Activated T-helper 9 cell treated with anti-CD3 and anti-CD28 coated beads, Interleukin-2, amount 50 U/mL, for 16 hours (primary cell): ENCODE data around the gene ZNF433.

ENCODE experiments used
- DNase-seq: peaks from one replicate; pipeline ENCODE4 v3.0.0-alpha.2; 2020; ENCODE audit warnings: low read depth

The ZNF433 gene

GRCh38 chr19:11989112-11989456 lies 46.4 kb downstream of the ZNF433 start:
- DNase-seq = no peak

- peak; percentile 87 for DNase-seq
Observed at GRCh38 chr19:11987405-11988281, 47.8 kb downstream of the ZNF433 start.

GRCh38 chr19:11986754-11987153 lies 48.7 kb downstream of the ZNF433 start:
- DNase-seq = no peak

GRCh38 chr19:11984986-11985385 lies 50.5 kb downstream of the ZNF433 start:
- no peak for DNase-seq

GRCh38 chr19:11982526-11982925 lies 53.0 kb downstream of the ZNF433 start:
- no peak for DNase-seq

GRCh38 chr19:11979527-11979926 lies 56.0 kb downstream of the ZNF433 start:
- no peak for DNase-seq

GRCh38 chr19:11978492-11979100 lies 56.9 kb downstream of the ZNF433 start:
- no peak for DNase-seq

GRCh38 chr19:11973019-11973810 lies 62.3 kb downstream of the ZNF433 start:
- no peak for DNase-seq

- no peak for DNase-seq
Observed at GRCh38 chr19:11971041-11971440, 64.4 kb downstream of the ZNF433 start.

GRCh38 chr19:11970174-11970573 lies 65.3 kb downstream of the ZNF433 start:
- no peak for DNase-seq

GRCh38 chr19:11964858-11965645 lies 70.4 kb downstream of the ZNF433 start, which contains the start of gene ZNF763:
TSS of gene ZNF763 (plus strand) at chr19:11965040. CDS start at chr19:11965209, 169 bp downstream.
- peak; percentile 74 for DNase-seq
